ENCODE data around the gene VSTM5. TPM values are rescaled to one million over a fixed set of nuclear protein-coding genes. Genes with fewer than 3 reads are reported as not detected.

The VSTM5 gene
- total RNA-seq, 1 donor from 2014 or later: not detected

GRCh38 chr11:93857413-93858120 lies 7.1 kb upstream of the VSTM5 start:
- Mint-ChIP-seq H3K27me3 (ENCODE audit: low read depth) (peaks cover 13% of the 10 kb centered on the region), H3K36me3 (ENCODE audit: low read depth) (no peaks in the 10 kb centered on the region), H3K4me1 (ENCODE audit: low read depth) (no peaks in the 10 kb centered on the region), H3K9me3 (no peaks in the 10 kb centered on the region), H3K4me3 (ENCODE audit: low read depth) (no peak overlapping the region), H3K27ac (no peak overlapping the region)
- no peak for DNase-seq (ENCODE audit: low spot score)
- intact Hi-C loops (cut with micrococcal nuclease): no loop called here

- no peak overlapping the region for H3K4me3 Mint-ChIP-seq (ENCODE audit: low read depth)
- no peak for DNase-seq (ENCODE audit: low spot score)
- intact Hi-C loops (cut with micrococcal nuclease): no loop called here
Observed at GRCh38 chr11:93852242-93852641, 1.8 kb upstream of the VSTM5 start.

GRCh38 chr11:93849751-93850593 lies 446 bp downstream of the VSTM5 start:
- Mint-ChIP-seq H3K4me1 (ENCODE audit: low read depth) (no peaks in the 10 kb centered on the region), H3K27ac (no peak overlapping the region), H3K4me3 (ENCODE audit: low read depth) (no peak overlapping the region), H3K36me3 (ENCODE audit: low read depth) (no peaks in the 10 kb centered on the region), H3K27me3 (ENCODE audit: low read depth) (peaks cover 22% of the 10 kb centered on the region), H3K9me3 (no peaks in the 10 kb centered on the region)
- DNase-seq (ENCODE audit: low spot score): no peak
- intact Hi-C loops (cut with micrococcal nuclease): no loop called here

More at GRCh38 chr11:93852242-93852641, 1.8 kb upstream of the VSTM5 start:
- Mint-ChIP-seq H3K27me3 (ENCODE audit: low read depth) (peaks cover 26% of the 10 kb centered on the region), H3K9me3 (no peaks in the 10 kb centered on the region), H3K4me1 (ENCODE audit: low read depth) (no peaks in the 10 kb centered on the region), H3K36me3 (ENCODE audit: low read depth) (no peaks in the 10 kb centered on the region), H3K27ac (no peak overlapping the region)

GRCh38 chr11:93849201-93849600 lies 1.2 kb downstream of the VSTM5 start:
- no peaks in the 10 kb centered on the region for H3K9me3 Mint-ChIP-seq
- H3K4me3 Mint-ChIP-seq (ENCODE audit: low read depth): no peak overlapping the region

GRCh38 chr11:93846411-93846810 lies 4.0 kb downstream of the VSTM5 start:
- DNase-seq (ENCODE audit: low spot score): no peak
- intact Hi-C loops (cut with micrococcal nuclease): no loop called here
- peaks cover 11% of the 10 kb centered on the region for H3K27me3 Mint-ChIP-seq (ENCODE audit: low read depth)
- H3K4me3 Mint-ChIP-seq (ENCODE audit: low read depth): no peak overlapping the region
- no peaks in the 10 kb centered on the region for H3K36me3 Mint-ChIP-seq (ENCODE audit: low read depth)
- H3K4me1 Mint-ChIP-seq (ENCODE audit: low read depth): no peaks in the 10 kb centered on the region
- H3K9me3 Mint-ChIP-seq: no peaks in the 10 kb centered on the region
- H3K27ac Mint-ChIP-seq: no peak overlapping the region

More at GRCh38 chr11:93849201-93849600, 1.2 kb downstream of the VSTM5 start:
- Mint-ChIP-seq H3K27me3 (ENCODE audit: low read depth) (peaks cover 22% of the 10 kb centered on the region), H3K4me1 (ENCODE audit: low read depth) (no peaks in the 10 kb centered on the region), H3K27ac (no peak overlapping the region), H3K36me3 (ENCODE audit: low read depth) (no peaks in the 10 kb centered on the region)
- DNase-seq (ENCODE audit: low spot score): no peak
- intact Hi-C loops (cut with micrococcal nuclease): no loop called here

- no peaks in the 10 kb centered on the region for H3K4me1 Mint-ChIP-seq (ENCODE audit: low read depth)
- no peaks in the 10 kb centered on the region for H3K9me3 Mint-ChIP-seq
- H3K27me3 Mint-ChIP-seq (ENCODE audit: low read depth): peaks cover 6% of the 10 kb centered on the region
- intact Hi-C loops (cut with micrococcal nuclease): no loop called here
- H3K27ac Mint-ChIP-seq: no peak overlapping the region
- H3K4me3 Mint-ChIP-seq (ENCODE audit: low read depth): no peak overlapping the region
- no peak for DNase-seq (ENCODE audit: low spot score)
- H3K36me3 Mint-ChIP-seq (ENCODE audit: low read depth): no peaks in the 10 kb centered on the region
Observed at GRCh38 chr11:93845181-93846092, 5.0 kb downstream of the VSTM5 start.

GRCh38 chr11:93844568-93844967 lies 5.8 kb downstream of the VSTM5 start:
- no peak overlapping the region for H3K27ac Mint-ChIP-seq

GRCh38 chr11:93843906-93844305 lies 6.5 kb downstream of the VSTM5 start:
- no peaks in the 10 kb centered on the region for H3K4me1 Mint-ChIP-seq (ENCODE audit: low read depth)
- H3K36me3 Mint-ChIP-seq (ENCODE audit: low read depth): no peaks in the 10 kb centered on the region
- no peaks in the 10 kb centered on the region for H3K9me3 Mint-ChIP-seq
- H3K27me3 Mint-ChIP-seq (ENCODE audit: low read depth): no peaks in the 10 kb centered on the region
- intact Hi-C loops (cut with micrococcal nuclease): no loop called here
- H3K27ac Mint-ChIP-seq: no peak overlapping the region
- no peak overlapping the region for H3K4me3 Mint-ChIP-seq (ENCODE audit: low read depth)
- DNase-seq (ENCODE audit: low spot score): no peak

More at GRCh38 chr11:93844568-93844967, 5.8 kb downstream of the VSTM5 start:
- no peak overlapping the region for H3K4me3 Mint-ChIP-seq (ENCODE audit: low read depth)
- H3K4me1 Mint-ChIP-seq (ENCODE audit: low read depth): no peaks in the 10 kb centered on the region
- DNase-seq (ENCODE audit: low spot score): no peak
- intact Hi-C loops (cut with micrococcal nuclease): no loop called here
- H3K36me3 Mint-ChIP-seq (ENCODE audit: low read depth): no peaks in the 10 kb centered on the region
- H3K9me3 Mint-ChIP-seq: no peaks in the 10 kb centered on the region
- H3K27me3 Mint-ChIP-seq (ENCODE audit: low read depth): peaks cover 4% of the 10 kb centered on the region

- no peak overlapping the region for H3K4me3 Mint-ChIP-seq (ENCODE audit: low read depth)
- intact Hi-C loops (cut with micrococcal nuclease): no loop called here
- H3K36me3 Mint-ChIP-seq (ENCODE audit: low read depth): no peaks in the 10 kb centered on the region
- H3K9me3 Mint-ChIP-seq: no peaks in the 10 kb centered on the region
- no peak for DNase-seq (ENCODE audit: low spot score)
- H3K4me1 Mint-ChIP-seq (ENCODE audit: low read depth): no peaks in the 10 kb centered on the region
- no peaks in the 10 kb centered on the region for H3K27me3 Mint-ChIP-seq (ENCODE audit: low read depth)
- H3K27ac Mint-ChIP-seq: no peak overlapping the region
Observed at GRCh38 chr11:93842461-93842860, 8.0 kb downstream of the VSTM5 start.

- Mint-ChIP-seq H3K4me1 (ENCODE audit: low read depth) (no peaks in the 10 kb centered on the region), H3K4me3 (ENCODE audit: low read depth) (no peak overlapping the region), H3K27me3 (ENCODE audit: low read depth) (no peaks in the 10 kb centered on the region), H3K27ac (no peak overlapping the region), H3K36me3 (ENCODE audit: low read depth) (no peaks in the 10 kb centered on the region), H3K9me3 (no peaks in the 10 kb centered on the region)
- intact Hi-C loops (cut with micrococcal nuclease): no loop called here
- no peak for DNase-seq (ENCODE audit: low spot score)
Observed at GRCh38 chr11:93842034-93842433, 8.4 kb downstream of the VSTM5 start.

- DNase-seq (ENCODE audit: low spot score): no peak
- no peak overlapping the region for H3K27ac Mint-ChIP-seq
- H3K27me3 Mint-ChIP-seq (ENCODE audit: low read depth): no peaks in the 10 kb centered on the region
- H3K36me3 Mint-ChIP-seq (ENCODE audit: low read depth): no peaks in the 10 kb centered on the region
- H3K4me1 Mint-ChIP-seq (ENCODE audit: low read depth): no peaks in the 10 kb centered on the region
- no peak overlapping the region for H3K4me3 Mint-ChIP-seq (ENCODE audit: low read depth)
- no peaks in the 10 kb centered on the region for H3K9me3 Mint-ChIP-seq
- intact Hi-C loops (cut with micrococcal nuclease): no loop called here
Observed at GRCh38 chr11:93841446-93841845, 9.0 kb downstream of the VSTM5 start.

GRCh38 chr11:93840981-93841380 lies 9.4 kb downstream of the VSTM5 start:
- no peaks in the 10 kb centered on the region for H3K4me1 Mint-ChIP-seq (ENCODE audit: low read depth)
- DNase-seq (ENCODE audit: low spot score): no peak
- H3K9me3 Mint-ChIP-seq: no peaks in the 10 kb centered on the region
- no peaks in the 10 kb centered on the region for H3K27me3 Mint-ChIP-seq (ENCODE audit: low read depth)
- H3K4me3 Mint-ChIP-seq (ENCODE audit: low read depth): no peak overlapping the region
- no peak overlapping the region for H3K27ac Mint-ChIP-seq
- intact Hi-C loops (cut with micrococcal nuclease): no loop called here
- no peaks in the 10 kb centered on the region for H3K36me3 Mint-ChIP-seq (ENCODE audit: low read depth)

Measured in activated T-helper 2 cell treated with anti-CD3 and anti-CD28 coated beads, Interferon-gamma antibody, Interleukin-2, Interleukin-4, amounts not matched to agents 10 μg/mL and 5 μg/mL and 100 μg/mL, durations not matched to agents 14 hours and 24 hours and 36 hours (primary cell).